ENCODE data around the gene DUS2.
"Not testable (repeated sequence)": the region's sequence is repeated elsewhere in the genome, so short reads cannot be mapped to it uniquely, and the experiment has no call there.

The DUS2 gene

GRCh38 chr16:67998779-67999688 lies 24.1 kb upstream of the DUS2 start, which contains the start of gene DPEP2:
Gene DPEP2, minus strand, starts transcription at chr16:67999484. Its CDS starts 6,272 bp downstream, at chr16:67993212.
- DNase-seq, result not testable (repeated sequence)

- DNase-seq, result no peak
These were observed 23.1 kb upstream of the DUS2 start for GRCh38 chr16:67999985-68000384.

GRCh38 chr16:68000450-68000849 lies 22.6 kb upstream of the DUS2 start:
- no peak for DNase-seq

GRCh38 chr16:68003031-68003430 lies 20.1 kb upstream of the DUS2 start:
- DNase-seq, result no peak

GRCh38 chr16:68005211-68005610 lies 17.9 kb upstream of the DUS2 start:
- no peak for DNase-seq

GRCh38 chr16:68005786-68006286 lies 17.2 kb upstream of the DUS2 start:
- no peak for DNase-seq

- DNase-seq, result no peak
These were observed 13.8 kb upstream of the DUS2 start for GRCh38 chr16:68009157-68009735.

- not testable (repeated sequence) for DNase-seq
These were observed 13.2 kb upstream of the DUS2 start for GRCh38 chr16:68009872-68010271.

- no peak for DNase-seq
These were observed 9.6 kb upstream of the DUS2 start for GRCh38 chr16:68013440-68013839.

GRCh38 chr16:68015681-68016080 lies 7.4 kb upstream of the DUS2 start, which contains the start of gene DPEP2NB:
Gene DPEP2NB, minus strand, starts transcription at chr16:68015911. Its CDS starts 141 bp downstream, at chr16:68015770.
- DNase-seq, result no peak

GRCh38 chr16:68019167-68019680 lies 3.9 kb upstream of the DUS2 start:
- DNase-seq, result no peak

- no peak for DNase-seq
These were observed 1.6 kb upstream of the DUS2 start for GRCh38 chr16:68021490-68021889.

GRCh38 chr16:68022278-68022727 lies 781 bp upstream of the DUS2 start:
- DNase-seq, result no peak

- no peak for DNase-seq
These were observed 5.9 kb downstream of the DUS2 start for GRCh38 chr16:68028996-68029395.

- DNase-seq, result not testable (repeated sequence)
These were observed 7.0 kb downstream of the DUS2 start for GRCh38 chr16:68030108-68030507.

- DNase-seq, result no peak
These were observed 8.9 kb downstream of the DUS2 start for GRCh38 chr16:68031951-68032350.

GRCh38 chr16:68033101-68033500 lies 10.0 kb downstream of the DUS2 start:
- DNase-seq, result no peak

- no peak for DNase-seq
These were observed 12.1 kb downstream of the DUS2 start for GRCh38 chr16:68035227-68035626.

GRCh38 chr16:68037841-68038597 lies 14.9 kb downstream of the DUS2 start:
- DNase-seq, result no peak

- DNase-seq, result peak; percentile 86
These were observed 17.6 kb downstream of the DUS2 start for GRCh38 chr16:68040506-68041288.

- no peak for DNase-seq
These were observed 18.7 kb downstream of the DUS2 start for GRCh38 chr16:68041783-68042182.

GRCh38 chr16:68046106-68046505 lies 23.0 kb downstream of the DUS2 start:
- no peak for DNase-seq
